GM23248 (cell line): ENCODE data around the gene MFAP2. TPM values are rescaled to one million over a fixed set of nuclear protein-coding genes. Genes with fewer than 3 reads are reported as not detected.

Source experiments
- DNase-seq: peaks from one replicate; pipeline ENCODE4 v3.0.0-alpha.2; 2015
- H2AFZ ChIP-seq: fragments of 200-600 bp; sonication (generic); 2 replicates; pipeline ENCODE4 v1.6.1; 2016; ENCODE audit warnings: antibody characterized with exemption
- H3F3A ChIP-seq: fragments of 200-600 bp; sonication (generic); 2 replicates; pipeline ENCODE4 v1.6.1; 2016; ENCODE audit warnings: mild to moderate bottlenecking, antibody characterized with exemption, mixed run types; ENCODE audit not compliant: insufficient read depth
- H3K27ac ChIP-seq: fragments of 200-600 bp; sonication (generic); 2 replicates; pipeline ENCODE4 v1.5.1; 2016; ENCODE audit warnings: mild to moderate bottlenecking
- H3K27me3 ChIP-seq: fragments of 200-600 bp; sonication (generic); replicated peaks from 2 replicates; pipeline ENCODE4 v1.6.1; 2016; ENCODE audit warnings: mild to moderate bottlenecking; ENCODE audit not compliant: insufficient read depth
- H3K36me3 ChIP-seq: fragments of 200-600 bp; sonication (generic); 2 replicates; pipeline ENCODE4 v1.6.1; 2016; ENCODE audit warnings: low read depth, mild to moderate bottlenecking
- H3K4me1 ChIP-seq: fragments of 200-600 bp; sonication (generic); 2 replicates; pipeline ENCODE4 v1.6.1; 2016; ENCODE audit warnings: mild to moderate bottlenecking; ENCODE audit not compliant: insufficient read depth
- H3K4me2 ChIP-seq: fragments of 200-600 bp; sonication (generic); one replicate; pipeline ENCODE4 v1.6.1; 2016; ENCODE audit warnings: mild to moderate bottlenecking; ENCODE audit not compliant: unreplicated experiment
- H3K4me3 ChIP-seq: fragments of 200-600 bp; sonication (generic); 2 replicates; pipeline ENCODE4 v1.5.1; 2016; ENCODE audit warnings: mild to moderate bottlenecking
- H3K79me2 ChIP-seq: fragments of 200-600 bp; sonication (generic); 2 replicates; pipeline ENCODE4 v1.6.1; 2016; ENCODE audit warnings: mild to moderate bottlenecking; ENCODE audit not compliant: insufficient read depth
- H3K9ac ChIP-seq: fragments of 200-600 bp; sonication (generic); 2 replicates; pipeline ENCODE4 v1.6.1; 2016; ENCODE audit warnings: mild to moderate bottlenecking
- H3K9me2 ChIP-seq: fragments of 200-600 bp; sonication (generic); 2 replicates; pipeline ENCODE4 v1.6.1; 2016; ENCODE audit warnings: mixed run types, mild to moderate bottlenecking, moderate library complexity; ENCODE audit not compliant: insufficient read depth
- H3K9me3 ChIP-seq: fragments of 200-600 bp; sonication (generic); one replicate; pipeline ENCODE4 v1.6.1; 2017; ENCODE audit warnings: low read depth
- H4K20me1 ChIP-seq: fragments of 200-600 bp; sonication (generic); 2 replicates; pipeline ENCODE4 v1.6.0; 2016; ENCODE audit not compliant: insufficient read depth
- EZH2 ChIP-seq: fragments of 200-600 bp; sonication (generic); IDR thresholded peaks from 2 replicates; pipeline ENCODE4 v1.6.1; 2018; ENCODE audit warnings: antibody characterized with exemption, mild to moderate bottlenecking; ENCODE audit not compliant: insufficient read depth, poor library complexity, severe bottlenecking
- EZH2phosphoT487 ChIP-seq: fragments of 200-600 bp; sonication (generic); IDR thresholded peaks from 2 replicates; pipeline ENCODE4 v1.6.1; 2018; ENCODE audit warnings: antibody characterized with exemption, moderate library complexity, mild to moderate bottlenecking, low read depth; ENCODE audit not compliant: insufficient read depth
- WGBS, 2 experiments: methylation state at CpG; one replicate each; pipeline ENCODE4 v1.1.6; 2015 to 2017; ENCODE audit warnings: low lambda C conversion rate in 2 of 2, low coverage in 1 of 2; ENCODE audit errors: missing lambda C conversion rate in 2 of 2; 5-methylcytosine and 5-hydroxymethylcytosine counted together
- in situ Hi-C: fragments of 300-500 bp; cut with MboI; formaldehyde crosslinking; loops from 2 replicates; pipeline ENCODE4 v1.15.0; 2020
- polyA plus RNA-seq: library from polyadenylated mRNA; unstranded; fragments of >200 nt; fragmentation: Nextera tagmentation; extraction: Ambion mirVana; gene quantifications from 2 replicates; pipeline ENCODE4 v1.2.1, GENCODE V29; 2016
- total RNA-seq: library from RNA; depleted of rRNA; stranded (reverse); fragments of >200 nt; shearing (Covaris generic); gene quantifications from 2 replicates; pipeline ENCODE4 v1.2.3, GENCODE V29; 2014

Gene MFAP2
- total and polyA plus RNA-seq, 2 experiments from 2014 or later: 189 to 471 TPM

- DNase-seq: no peak
- Histone ChIP-seq H3K36me3 (no peaks in the 10 kb centered on the region; the same call in 1 of the 2 replicates), H4K20me1 (no peaks in the 10 kb centered on the region), H3K27me3 (no peaks in the 10 kb centered on the region), H3K9me3 (no peaks in the 10 kb centered on the region), H3K27ac (no peak overlapping the region), H3F3A (no peaks in the 10 kb centered on the region), H3K4me1 (no peaks in the 10 kb centered on the region), H2AFZ (no peak overlapping the region), H3K9ac (no peak overlapping the region), H3K4me2 (no peak overlapping the region), H3K9me2 (no peaks in the 10 kb centered on the region), H3K79me2 (no peaks in the 10 kb centered on the region), H3K4me3 (no peak overlapping the region)
- in situ Hi-C loops: no loop called here
- WGBS, 2 experiments: 84 to 87% methylated on average over 14 of the region's 14 CpGs
- TF ChIP-seq EZH2phosphoT487: no peak
- TF ChIP-seq EZH2: no peak
Measured at GRCh38 chr1:16969057-16969611, 11.3 kb downstream of the MFAP2 start.

- no peaks in the 10 kb centered on the region for H3K9me3 ChIP-seq
- no peaks in the 10 kb centered on the region for H3K79me2 ChIP-seq
- no peaks in the 10 kb centered on the region for H3K4me1 ChIP-seq
- DNase-seq: no peak
- no peak overlapping the region for H3K9ac ChIP-seq
- H3K4me2 ChIP-seq: no peak overlapping the region
- WGBS, 2 experiments: 98 to 99% methylated on average over 3 of the region's 3 CpGs
- H3K9me2 ChIP-seq: no peaks in the 10 kb centered on the region
- no peak overlapping the region for H2AFZ ChIP-seq
- H3K27ac ChIP-seq: no peak overlapping the region
- no peaks in the 10 kb centered on the region for H3F3A ChIP-seq
- H3K4me3 ChIP-seq: no peak overlapping the region
- in situ Hi-C loops: no loop called here
- H4K20me1 ChIP-seq: no peaks in the 10 kb centered on the region
- no peaks in the 10 kb centered on the region for H3K27me3 ChIP-seq
- no peaks in the 10 kb centered on the region; the same call in 1 of the 2 replicates for H3K36me3 ChIP-seq
- no peak for TF ChIP-seq EZH2phosphoT487
- TF ChIP-seq EZH2: no peak
Measured at GRCh38 chr1:16968372-16968771, 12.0 kb downstream of the MFAP2 start.

GRCh38 chr1:16967962-16968361 is 12.5 kb downstream of the MFAP2 start:
- Histone ChIP-seq H3K9ac (no peak overlapping the region), H3K4me2 (no peak overlapping the region), H3K27ac (no peak overlapping the region), H3K79me2 (no peaks in the 10 kb centered on the region), H3K4me3 (no peak overlapping the region), H3K9me3 (no peaks in the 10 kb centered on the region), H2AFZ (no peak overlapping the region), H3K36me3 (no peaks in the 10 kb centered on the region; the same call in 1 of the 2 replicates), H3K9me2 (no peaks in the 10 kb centered on the region), H3K4me1 (no peaks in the 10 kb centered on the region), H3K27me3 (no peaks in the 10 kb centered on the region), H3F3A (no peaks in the 10 kb centered on the region), H4K20me1 (no peaks in the 10 kb centered on the region)
- TF ChIP-seq EZH2phosphoT487 (no peak), EZH2 (no peak)
- 94 to 97% methylated on average over 21 of the region's 21 CpGs for WGBS, 2 experiments
- no peak for DNase-seq
- in situ Hi-C loops: no loop called here

- H2AFZ ChIP-seq: no peak overlapping the region
- H3K4me2 ChIP-seq: no peak overlapping the region
- H3K9ac ChIP-seq: no peak overlapping the region
Measured at GRCh38 chr1:16967095-16967575, 13.3 kb downstream of the MFAP2 start.

More at GRCh38 chr1:16967095-16967575, 13.3 kb downstream of the MFAP2 start:
- Histone ChIP-seq H3K27me3 (no peaks in the 10 kb centered on the region), H3K27ac (no peak overlapping the region), H3K79me2 (no peaks in the 10 kb centered on the region), H3F3A (no peaks in the 10 kb centered on the region), H3K36me3 (no peaks in the 10 kb centered on the region; the same call in 1 of the 2 replicates), H3K4me3 (no peak overlapping the region), H3K9me3 (no peaks in the 10 kb centered on the region), H3K4me1 (no peaks in the 10 kb centered on the region), H4K20me1 (no peaks in the 10 kb centered on the region), H3K9me2 (no peaks in the 10 kb centered on the region)
- DNase-seq: no peak
- in situ Hi-C loops: no loop called here
- no peak for TF ChIP-seq EZH2phosphoT487
- TF ChIP-seq EZH2: no peak
- WGBS, 2 experiments: 37 to 64% methylated on average over 3 to 7 of the region's 7 CpGs
